GM12892 (cell line): Measurements from ENCODE around the gene TRPM5.

Experiments
- POLR2A ChIP-seq: IDR thresholded peaks from 2 replicates; pipeline ENCODE4 v1.6.1; 2011; ENCODE audit warnings: low read depth, low read length, control low read depth
- POLR2AphosphoS5 ChIP-seq: IDR thresholded peaks from 2 replicates; pipeline ENCODE4 v1.6.1; 2011; ENCODE audit warnings: low read depth, low read length, control low read depth
- TAF1 ChIP-seq: IDR thresholded peaks from 2 replicates; pipeline ENCODE4 v1.6.1; 2011; ENCODE audit warnings: low read depth, mild to moderate bottlenecking, control low read depth, low read length, borderline replicate concordance

- TF ChIP-seq POLR2A (no peak), POLR2AphosphoS5 (no peak), TAF1 (no peak)
Observed at GRCh38 chr11:2449548-2450320, 5.4 kb upstream of the TRPM5 start.
